HepG2 (cell line): ENCODE measurements around the gene HERC5. TPM values are rescaled to one million over a fixed set of nuclear protein-coding genes. Genes with fewer than 3 reads are reported as not detected.

Experiments
- MZF1 ChIP-seq: sonication (generic); formaldehyde crosslinking; IDR thresholded peaks from 2 replicates; pipeline ENCODE4 v1.8.1; 2023; ENCODE audit warnings: mild to moderate bottlenecking, missing genetic modification reagents, borderline replicate concordance
- TCF7L2 ChIP-seq: IDR thresholded peaks from 2 replicates; pipeline ENCODE4 v1.6.1; 2011; ENCODE audit warnings: mild to moderate bottlenecking, low read depth, low read length, moderate library complexity
- ZNF749 ChIP-seq: sonication (generic); formaldehyde crosslinking; IDR thresholded peaks from 2 replicates; pipeline ENCODE4 v1.8.0; 2022; ENCODE audit warnings: mild to moderate bottlenecking, missing genetic modification reagents, moderate library complexity, borderline replicate concordance
- ZNF850 ChIP-seq: sonication (generic); formaldehyde crosslinking; conservative IDR thresholded peaks from 2 replicates; pipeline ENCODE4 v1.9.0; 2021; ENCODE audit warnings: mild to moderate bottlenecking, missing genetic modification reagents
- ZSCAN30 ChIP-seq: sonication (generic); formaldehyde crosslinking; IDR thresholded peaks from 2 replicates; pipeline ENCODE4 v1.5.0; 2020; ENCODE audit warnings: mild to moderate bottlenecking, missing genetic modification reagents
- polyA plus RNA-seq, 8 experiments: library from polyadenylated mRNA; depleted of rRNA in 3 of 8; stranded (reverse) in 7 of 8; unstranded in 1 of 8; fragments of >200 nt; fragmentation: Illumina TruSeq in 4 of 8; extraction: Trizol in 4 of 8; gene quantifications; 2 replicates each; pipeline versions ENCODE4 v1.2.1 to v1.2.3, GENCODE V29; 2011 to 2016; ENCODE audit warnings: low read depth in 4 of 8, missing spikeins in 1 of 8, mixed read lengths in 1 of 8; ENCODE audit not compliant: insufficient read depth in 1 of 8
- total RNA-seq, 5 experiments: library from RNA; depleted of rRNA; stranded (reverse); fragments of >200 nt; fragmentation: Illumina TruSeq; extraction: Trizol; gene quantifications; 2 replicates each; pipeline ENCODE4 v1.2.3, GENCODE V29; 2016; ENCODE audit warnings: low read depth in 1 of 5
- TF ChIP-seq, protein P1 (sequence below): sonication (generic); formaldehyde crosslinking; IDR thresholded peaks from 2 replicates; pipeline ENCODE4 v1.5.0; 2020; ENCODE audit warnings: missing genetic modification reagents
- TF ChIP-seq, protein P2 (sequence below): conservative IDR thresholded peaks from 2 replicates; pipeline ENCODE4 v1.6.1; 2018; ENCODE audit warnings: missing genetic modification reagents
- TF ChIP-seq, protein P3 (sequence below): sonication (generic); formaldehyde crosslinking; IDR thresholded peaks from 2 replicates; pipeline ENCODE4 v1.4.0; 2020; ENCODE audit warnings: missing genetic modification reagents
- TF ChIP-seq, protein P4 (sequence below): sonication (generic); formaldehyde crosslinking; IDR thresholded peaks from 2 replicates; pipeline ENCODE4 v1.4.0; 2020; ENCODE audit warnings: missing genetic modification reagents
- TF ChIP-seq, protein P5 (sequence below): sonication (generic); formaldehyde crosslinking; IDR thresholded peaks from 2 replicates; pipeline ENCODE4 v1.9.0; 2022; ENCODE audit warnings: low read depth, missing genetic modification reagents
- TF ChIP-seq, protein P6 (sequence below): sonication (generic); formaldehyde crosslinking; IDR thresholded peaks from 2 replicates; pipeline ENCODE4 v1.4.0; 2020; ENCODE audit warnings: mild to moderate bottlenecking, low read depth, missing genetic modification reagents
- TF ChIP-seq, protein P7 (sequence below): sonication (generic); formaldehyde crosslinking; IDR thresholded peaks from 2 replicates; pipeline ENCODE4 v1.5.0; 2020; ENCODE audit warnings: missing genetic modification reagents
- TF ChIP-seq, protein P8 (sequence below): IDR thresholded peaks from 2 replicates; pipeline ENCODE4 v1.6.1; 2016; ENCODE audit warnings: mild to moderate bottlenecking

Gene HERC5
- total and polyA plus RNA-seq, 2 of the 13 experiments (the other 11 are each of a cell fraction or from before 2014, with no cell fraction given), result 0.13 to 0.33 TPM

DNA sequence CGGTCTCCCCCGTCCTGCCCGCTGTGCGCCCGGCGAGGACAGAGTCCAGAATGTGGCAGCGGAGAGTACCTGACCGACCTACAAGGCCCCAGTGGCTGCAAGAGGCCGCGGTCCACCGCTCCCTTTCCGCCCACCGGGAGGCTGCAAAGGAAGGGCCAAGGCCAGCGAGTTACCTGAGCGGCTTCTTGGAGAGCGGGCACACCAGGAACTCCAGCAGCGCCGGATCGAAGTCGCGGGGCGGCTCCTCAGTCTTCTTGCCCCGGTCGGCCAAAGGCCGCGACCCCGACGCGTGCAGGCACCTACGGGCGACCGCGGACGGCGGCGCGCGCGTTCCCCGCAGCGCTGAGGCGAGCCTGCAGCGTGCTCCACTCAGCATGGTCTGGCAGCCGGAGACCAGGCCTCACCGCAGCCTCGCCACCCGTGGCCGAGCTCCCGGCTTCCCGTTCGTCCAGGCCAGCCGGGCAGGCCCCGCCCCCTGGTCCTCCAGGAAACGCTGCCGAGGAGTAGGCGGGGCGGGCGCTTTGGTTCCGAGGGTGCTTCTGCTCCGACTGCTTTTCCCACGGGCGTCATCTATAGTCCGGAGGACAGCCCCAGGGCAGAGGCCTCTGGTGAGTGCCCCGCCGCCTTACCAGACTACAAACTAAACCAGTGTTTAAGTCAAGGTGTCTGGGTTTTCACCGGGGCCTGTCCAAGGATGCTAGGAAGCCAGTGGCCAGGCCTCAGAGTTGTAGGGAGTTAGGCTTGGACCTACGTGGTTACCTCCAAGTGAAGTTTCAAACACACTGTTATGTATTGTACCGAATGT lies 66.6 kb downstream of the HERC5 start, which contains the start of gene PYURF (continued):
- TF ChIP-seq, protein P1, sequence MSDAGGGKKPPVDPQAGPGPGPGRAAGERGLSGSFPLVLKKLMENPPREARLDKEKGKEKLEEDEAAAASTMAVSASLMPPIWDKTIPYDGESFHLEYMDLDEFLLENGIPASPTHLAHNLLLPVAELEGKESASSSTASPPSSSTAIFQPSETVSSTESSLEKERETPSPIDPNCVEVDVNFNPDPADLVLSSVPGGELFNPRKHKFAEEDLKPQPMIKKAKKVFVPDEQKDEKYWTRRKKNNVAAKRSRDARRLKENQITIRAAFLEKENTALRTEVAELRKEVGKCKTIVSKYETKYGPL (CRISPR knock-in tag), result no peak; the same call in 1 of the 2 replicates
- TF ChIP-seq, protein P2, sequence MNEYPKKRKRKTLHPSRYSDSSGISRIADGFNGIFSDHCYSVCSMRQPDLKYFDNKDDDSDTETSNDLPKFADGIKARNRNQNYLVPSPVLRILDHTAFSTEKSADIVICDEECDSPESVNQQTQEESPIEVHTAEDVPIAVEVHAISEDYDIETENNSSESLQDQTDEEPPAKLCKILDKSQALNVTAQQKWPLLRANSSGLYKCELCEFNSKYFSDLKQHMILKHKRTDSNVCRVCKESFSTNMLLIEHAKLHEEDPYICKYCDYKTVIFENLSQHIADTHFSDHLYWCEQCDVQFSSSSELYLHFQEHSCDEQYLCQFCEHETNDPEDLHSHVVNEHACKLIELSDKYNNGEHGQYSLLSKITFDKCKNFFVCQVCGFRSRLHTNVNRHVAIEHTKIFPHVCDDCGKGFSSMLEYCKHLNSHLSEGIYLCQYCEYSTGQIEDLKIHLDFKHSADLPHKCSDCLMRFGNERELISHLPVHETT, result peak; percentile 76; the same call in 1 of the 2 replicates
- TF ChIP-seq, protein P3, sequence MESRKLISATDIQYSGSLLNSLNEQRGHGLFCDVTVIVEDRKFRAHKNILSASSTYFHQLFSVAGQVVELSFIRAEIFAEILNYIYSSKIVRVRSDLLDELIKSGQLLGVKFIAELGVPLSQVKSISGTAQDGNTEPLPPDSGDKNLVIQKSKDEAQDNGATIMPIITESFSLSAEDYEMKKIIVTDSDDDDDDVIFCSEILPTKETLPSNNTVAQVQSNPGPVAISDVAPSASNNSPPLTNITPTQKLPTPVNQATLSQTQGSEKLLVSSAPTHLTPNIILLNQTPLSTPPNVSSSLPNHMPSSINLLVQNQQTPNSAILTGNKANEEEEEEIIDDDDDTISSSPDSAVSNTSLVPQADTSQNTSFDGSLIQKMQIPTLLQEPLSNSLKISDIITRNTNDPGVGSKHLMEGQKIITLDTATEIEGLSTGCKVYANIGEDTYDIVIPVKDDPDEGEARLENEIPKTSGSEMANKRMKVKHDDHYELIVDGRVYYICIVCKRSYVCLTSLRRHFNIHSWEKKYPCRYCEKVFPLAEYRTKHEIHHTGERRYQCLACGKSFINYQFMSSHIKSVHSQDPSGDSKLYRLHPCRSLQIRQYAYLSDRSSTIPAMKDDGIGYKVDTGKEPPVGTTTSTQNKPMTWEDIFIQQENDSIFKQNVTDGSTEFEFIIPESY, result no peak
- TF ChIP-seq, protein P4, sequence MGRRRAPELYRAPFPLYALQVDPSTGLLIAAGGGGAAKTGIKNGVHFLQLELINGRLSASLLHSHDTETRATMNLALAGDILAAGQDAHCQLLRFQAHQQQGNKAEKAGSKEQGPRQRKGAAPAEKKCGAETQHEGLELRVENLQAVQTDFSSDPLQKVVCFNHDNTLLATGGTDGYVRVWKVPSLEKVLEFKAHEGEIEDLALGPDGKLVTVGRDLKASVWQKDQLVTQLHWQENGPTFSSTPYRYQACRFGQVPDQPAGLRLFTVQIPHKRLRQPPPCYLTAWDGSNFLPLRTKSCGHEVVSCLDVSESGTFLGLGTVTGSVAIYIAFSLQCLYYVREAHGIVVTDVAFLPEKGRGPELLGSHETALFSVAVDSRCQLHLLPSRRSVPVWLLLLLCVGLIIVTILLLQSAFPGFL (CRISPR knock-in tag), result peak; percentile 33; the same call in 1 of the 2 replicates
- TF ChIP-seq, protein P5, sequence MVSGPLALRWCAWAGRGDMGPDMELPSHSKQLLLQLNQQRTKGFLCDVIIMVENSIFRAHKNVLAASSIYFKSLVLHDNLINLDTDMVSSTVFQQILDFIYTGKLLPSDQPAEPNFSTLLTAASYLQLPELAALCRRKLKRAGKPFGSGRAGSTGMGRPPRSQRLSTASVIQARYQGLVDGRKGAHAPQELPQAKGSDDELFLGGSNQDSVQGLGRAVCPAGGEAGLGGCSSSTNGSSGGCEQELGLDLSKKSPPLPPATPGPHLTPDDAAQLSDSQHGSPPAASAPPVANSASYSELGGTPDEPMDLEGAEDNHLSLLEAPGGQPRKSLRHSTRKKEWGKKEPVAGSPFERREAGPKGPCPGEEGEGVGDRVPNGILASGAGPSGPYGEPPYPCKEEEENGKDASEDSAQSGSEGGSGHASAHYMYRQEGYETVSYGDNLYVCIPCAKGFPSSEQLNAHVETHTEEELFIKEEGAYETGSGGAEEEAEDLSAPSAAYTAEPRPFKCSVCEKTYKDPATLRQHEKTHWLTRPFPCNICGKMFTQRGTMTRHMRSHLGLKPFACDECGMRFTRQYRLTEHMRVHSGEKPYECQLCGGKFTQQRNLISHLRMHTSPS (CRISPR knock-in tag), result no peak
- TF ChIP-seq MZF1 (CRISPR knock-in tag) (no peak), ZSCAN30 (CRISPR knock-in tag) (peak; percentile 95; the same call in 1 of the 2 replicates), TCF7L2 (no peak), ZNF749 (CRISPR knock-in tag) (peak; percentile 88), ZNF850 (CRISPR knock-in tag) (0 out of 2 replicates have a peak, but pooled peaks have one; percentile 52)
- TF ChIP-seq, protein P6, sequence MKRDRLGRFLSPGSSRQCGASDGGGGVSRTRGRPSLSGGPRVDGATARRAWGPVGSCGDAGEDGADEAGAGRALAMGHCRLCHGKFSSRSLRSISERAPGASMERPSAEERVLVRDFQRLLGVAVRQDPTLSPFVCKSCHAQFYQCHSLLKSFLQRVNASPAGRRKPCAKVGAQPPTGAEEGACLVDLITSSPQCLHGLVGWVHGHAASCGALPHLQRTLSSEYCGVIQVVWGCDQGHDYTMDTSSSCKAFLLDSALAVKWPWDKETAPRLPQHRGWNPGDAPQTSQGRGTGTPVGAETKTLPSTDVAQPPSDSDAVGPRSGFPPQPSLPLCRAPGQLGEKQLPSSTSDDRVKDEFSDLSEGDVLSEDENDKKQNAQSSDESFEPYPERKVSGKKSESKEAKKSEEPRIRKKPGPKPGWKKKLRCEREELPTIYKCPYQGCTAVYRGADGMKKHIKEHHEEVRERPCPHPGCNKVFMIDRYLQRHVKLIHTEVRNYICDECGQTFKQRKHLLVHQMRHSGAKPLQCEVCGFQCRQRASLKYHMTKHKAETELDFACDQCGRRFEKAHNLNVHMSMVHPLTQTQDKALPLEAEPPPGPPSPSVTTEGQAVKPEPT (CRISPR knock-in tag), result peak; percentile 41; the same call in 1 of the 2 replicates
- TF ChIP-seq, protein P7, sequence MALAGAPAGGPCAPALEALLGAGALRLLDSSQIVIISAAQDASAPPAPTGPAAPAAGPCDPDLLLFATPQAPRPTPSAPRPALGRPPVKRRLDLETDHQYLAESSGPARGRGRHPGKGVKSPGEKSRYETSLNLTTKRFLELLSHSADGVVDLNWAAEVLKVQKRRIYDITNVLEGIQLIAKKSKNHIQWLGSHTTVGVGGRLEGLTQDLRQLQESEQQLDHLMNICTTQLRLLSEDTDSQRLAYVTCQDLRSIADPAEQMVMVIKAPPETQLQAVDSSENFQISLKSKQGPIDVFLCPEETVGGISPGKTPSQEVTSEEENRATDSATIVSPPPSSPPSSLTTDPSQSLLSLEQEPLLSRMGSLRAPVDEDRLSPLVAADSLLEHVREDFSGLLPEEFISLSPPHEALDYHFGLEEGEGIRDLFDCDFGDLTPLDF, result peak; percentile 66; the same call in 1 of the 2 replicates
- TF ChIP-seq, protein P8, sequence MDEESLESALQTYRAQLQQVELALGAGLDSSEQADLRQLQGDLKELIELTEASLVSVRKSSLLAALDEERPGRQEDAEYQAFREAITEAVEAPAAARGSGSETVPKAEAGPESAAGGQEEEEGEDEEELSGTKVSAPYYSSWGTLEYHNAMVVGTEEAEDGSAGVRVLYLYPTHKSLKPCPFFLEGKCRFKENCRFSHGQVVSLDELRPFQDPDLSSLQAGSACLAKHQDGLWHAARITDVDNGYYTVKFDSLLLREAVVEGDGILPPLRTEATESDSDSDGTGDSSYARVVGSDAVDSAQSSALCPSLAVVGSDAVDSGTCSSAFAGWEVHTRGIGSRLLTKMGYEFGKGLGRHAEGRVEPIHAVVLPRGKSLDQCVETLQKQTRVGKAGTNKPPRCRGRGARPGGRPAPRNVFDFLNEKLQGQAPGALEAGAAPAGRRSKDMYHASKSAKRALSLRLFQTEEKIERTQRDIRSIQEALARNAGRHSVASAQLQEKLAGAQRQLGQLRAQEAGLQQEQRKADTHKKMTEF (CRISPR knock-in tag), result peak; percentile 97
